ENCODE data around the gene FLNC. TPM values are rescaled to one million over a fixed set of nuclear protein-coding genes. Genes with fewer than 3 reads are reported as not detected.

Gene FLNC
- total and polyA plus RNA-seq, 9 of the 15 experiments (the other 6 are each of a cell fraction or from before 2014, with no cell fraction given): 0.90 to 155 (median 28.8) TPM

DNA sequence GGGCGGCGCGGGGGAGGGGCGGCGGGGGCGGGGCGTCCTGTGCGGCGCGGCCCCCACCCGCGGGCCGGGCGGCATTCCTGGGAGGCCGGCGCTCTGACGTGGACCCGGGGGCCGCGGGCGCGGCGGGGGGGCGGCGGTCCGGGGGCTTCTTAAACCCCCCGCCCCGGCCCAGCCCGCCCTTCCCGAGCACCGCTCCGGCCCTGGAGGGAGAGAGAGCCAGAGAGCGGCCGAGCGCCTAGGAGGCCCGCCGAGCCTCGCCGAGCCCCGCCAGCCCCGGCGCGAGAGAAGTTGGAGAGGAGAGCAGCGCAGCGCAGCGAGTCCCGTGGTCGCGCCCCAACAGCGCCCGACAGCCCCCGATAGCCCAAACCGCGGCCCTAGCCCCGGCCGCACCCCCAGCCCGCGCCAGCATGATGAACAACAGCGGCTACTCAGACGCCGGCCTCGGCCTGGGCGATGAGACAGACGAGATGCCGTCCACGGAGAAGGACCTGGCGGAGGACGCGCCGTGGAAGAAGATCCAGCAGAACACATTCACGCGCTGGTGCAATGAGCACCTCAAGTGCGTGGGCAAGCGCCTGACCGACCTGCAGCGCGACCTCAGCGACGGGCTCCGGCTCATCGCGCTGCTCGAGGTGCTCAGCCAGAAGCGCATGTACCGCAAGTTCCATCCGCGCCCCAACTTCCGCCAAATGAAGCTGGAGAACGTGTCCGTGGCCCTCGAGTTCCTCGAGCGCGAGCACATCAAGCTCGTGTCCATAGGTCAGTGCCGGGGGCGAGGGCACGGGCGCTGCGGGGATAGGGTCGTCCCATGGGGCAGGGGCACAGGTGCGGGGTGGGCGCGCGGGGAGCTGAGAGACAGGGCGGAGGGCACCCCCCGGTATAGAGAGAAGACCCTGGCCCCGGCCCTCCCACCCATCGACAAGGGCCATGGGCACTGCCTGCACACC, at the start of gene FLNC (continued):
- TF ChIP-seq, protein P1, sequence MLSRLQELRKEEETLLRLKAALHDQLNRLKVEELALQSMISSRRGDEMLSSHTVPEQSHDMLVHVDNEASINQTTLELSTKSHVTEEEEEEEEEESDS (CRISPR knock-in tag; IDR thresholded peaks at IDR 0.05): no peak
- TF ChIP-seq, protein P2, sequence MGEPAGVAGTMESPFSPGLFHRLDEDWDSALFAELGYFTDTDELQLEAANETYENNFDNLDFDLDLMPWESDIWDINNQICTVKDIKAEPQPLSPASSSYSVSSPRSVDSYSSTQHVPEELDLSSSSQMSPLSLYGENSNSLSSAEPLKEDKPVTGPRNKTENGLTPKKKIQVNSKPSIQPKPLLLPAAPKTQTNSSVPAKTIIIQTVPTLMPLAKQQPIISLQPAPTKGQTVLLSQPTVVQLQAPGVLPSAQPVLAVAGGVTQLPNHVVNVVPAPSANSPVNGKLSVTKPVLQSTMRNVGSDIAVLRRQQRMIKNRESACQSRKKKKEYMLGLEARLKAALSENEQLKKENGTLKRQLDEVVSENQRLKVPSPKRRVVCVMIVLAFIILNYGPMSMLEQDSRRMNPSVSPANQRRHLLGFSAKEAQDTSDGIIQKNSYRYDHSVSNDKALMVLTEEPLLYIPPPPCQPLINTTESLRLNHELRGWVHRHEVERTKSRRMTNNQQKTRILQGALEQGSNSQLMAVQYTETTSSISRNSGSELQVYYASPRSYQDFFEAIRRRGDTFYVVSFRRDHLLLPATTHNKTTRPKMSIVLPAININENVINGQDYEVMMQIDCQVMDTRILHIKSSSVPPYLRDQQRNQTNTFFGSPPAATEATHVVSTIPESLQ (CRISPR knock-in tag; IDR thresholded peaks at IDR 0.05): peak; percentile 91; the same call in 1 of the 2 replicates
- TF ChIP-seq ZBTB17 (CRISPR knock-in tag; IDR thresholded peaks at IDR 0.05): 0 out of 2 replicates have a peak, but pooled peaks have one; percentile 52
- peak; percentile 42; the same call in 1 of the 2 replicates for TF ChIP-seq GABPA (tag; conservative IDR thresholded peaks at IDR 0.05; ENCODE audit: low read depth)
- TF ChIP-seq GTF2F1 (IDR thresholded peaks at IDR 0.05; ENCODE audit: low read depth, low read length): no peak; the same call in 1 of the 2 replicates
- peak; percentile 43 for TF ChIP-seq POLR2B (IDR thresholded peaks at IDR 0.05; ENCODE audit: low read depth, partially characterized antibody)
- TF ChIP-seq ZNF224 (CRISPR knock-in tag; IDR thresholded peaks at IDR 0.05): no peak
- no peak for TF ChIP-seq FOXJ3 (CRISPR knock-in tag; IDR thresholded peaks at IDR 0.05)
- TF ChIP-seq MCM2 (IDR thresholded peaks at IDR 0.05; ENCODE audit: low read depth): no peak
- no peak for TF ChIP-seq U2AF2 (optimal IDR thresholded peaks at IDR 0.05; ENCODE audit: low read depth, low read length)
- no peak for TF ChIP-seq ZNF551 (CRISPR knock-in tag; IDR thresholded peaks at IDR 0.05)
- TF ChIP-seq ZNF696 (CRISPR knock-in tag; conservative IDR thresholded peaks at IDR 0.05): no peak
- TF ChIP-seq RBM22 (IDR thresholded peaks at IDR 0.05; ENCODE audit: low read depth, low read length, poor library complexity, severe bottlenecking): peak; percentile 60
- TF ChIP-seq TAF9B (IDR thresholded peaks at IDR 0.05; ENCODE audit: partially characterized antibody): no peak
- no peak for TF ChIP-seq KLF6 (CRISPR knock-in tag; IDR thresholded peaks at IDR 0.05; ENCODE audit: borderline replicate concordance)
- TF ChIP-seq, protein P3, sequence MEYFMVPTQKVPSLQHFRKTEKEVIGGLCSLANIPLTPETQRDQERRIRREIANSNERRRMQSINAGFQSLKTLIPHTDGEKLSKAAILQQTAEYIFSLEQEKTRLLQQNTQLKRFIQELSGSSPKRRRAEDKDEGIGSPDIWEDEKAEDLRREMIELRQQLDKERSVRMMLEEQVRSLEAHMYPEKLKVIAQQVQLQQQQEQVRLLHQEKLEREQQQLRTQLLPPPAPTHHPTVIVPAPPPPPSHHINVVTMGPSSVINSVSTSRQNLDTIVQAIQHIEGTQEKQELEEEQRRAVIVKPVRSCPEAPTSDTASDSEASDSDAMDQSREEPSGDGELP (CRISPR knock-in tag; IDR thresholded peaks at IDR 0.05; ENCODE audit: borderline replicate concordance): peak; percentile 51
- TF ChIP-seq PHB2 (IDR thresholded peaks at IDR 0.05; ENCODE audit: low read depth): peak; percentile 17; the same call in 1 of the 2 replicates
- TF ChIP-seq, protein P4, sequence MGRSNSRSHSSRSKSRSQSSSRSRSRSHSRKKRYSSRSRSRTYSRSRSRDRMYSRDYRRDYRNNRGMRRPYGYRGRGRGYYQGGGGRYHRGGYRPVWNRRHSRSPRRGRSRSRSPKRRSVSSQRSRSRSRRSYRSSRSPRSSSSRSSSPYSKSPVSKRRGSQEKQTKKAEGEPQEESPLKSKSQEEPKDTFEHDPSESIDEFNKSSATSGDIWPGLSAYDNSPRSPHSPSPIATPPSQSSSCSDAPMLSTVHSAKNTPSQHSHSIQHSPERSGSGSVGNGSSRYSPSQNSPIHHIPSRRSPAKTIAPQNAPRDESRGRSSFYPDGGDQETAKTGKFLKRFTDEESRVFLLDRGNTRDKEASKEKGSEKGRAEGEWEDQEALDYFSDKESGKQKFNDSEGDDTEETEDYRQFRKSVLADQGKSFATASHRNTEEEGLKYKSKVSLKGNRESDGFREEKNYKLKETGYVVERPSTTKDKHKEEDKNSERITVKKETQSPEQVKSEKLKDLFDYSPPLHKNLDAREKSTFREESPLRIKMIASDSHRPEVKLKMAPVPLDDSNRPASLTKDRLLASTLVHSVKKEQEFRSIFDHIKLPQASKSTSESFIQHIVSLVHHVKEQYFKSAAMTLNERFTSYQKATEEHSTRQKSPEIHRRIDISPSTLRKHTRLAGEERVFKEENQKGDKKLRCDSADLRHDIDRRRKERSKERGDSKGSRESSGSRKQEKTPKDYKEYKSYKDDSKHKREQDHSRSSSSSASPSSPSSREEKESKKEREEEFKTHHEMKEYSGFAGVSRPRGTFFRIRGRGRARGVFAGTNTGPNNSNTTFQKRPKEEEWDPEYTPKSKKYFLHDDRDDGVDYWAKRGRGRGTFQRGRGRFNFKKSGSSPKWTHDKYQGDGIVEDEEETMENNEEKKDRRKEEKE (IDR thresholded peaks at IDR 0.05; ENCODE audit: borderline replicate concordance in 1 of 2, control insufficient read depth in 1 of 2, low read depth in 2 of 2, low read length in 1 of 2): no peak
- no peak for TF ChIP-seq SMC3 (conservative IDR thresholded peaks at IDR 0.05; ENCODE audit: insufficient read depth, low read depth, low read length)
- TF ChIP-seq, protein P5, sequence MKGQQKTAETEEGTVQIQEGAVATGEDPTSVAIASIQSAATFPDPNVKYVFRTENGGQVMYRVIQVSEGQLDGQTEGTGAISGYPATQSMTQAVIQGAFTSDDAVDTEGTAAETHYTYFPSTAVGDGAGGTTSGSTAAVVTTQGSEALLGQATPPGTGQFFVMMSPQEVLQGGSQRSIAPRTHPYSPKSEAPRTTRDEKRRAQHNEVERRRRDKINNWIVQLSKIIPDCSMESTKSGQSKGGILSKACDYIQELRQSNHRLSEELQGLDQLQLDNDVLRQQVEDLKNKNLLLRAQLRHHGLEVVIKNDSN (CRISPR knock-in tag; IDR thresholded peaks at IDR 0.05): 0 out of 2 replicates have a peak, but pooled peaks have one; percentile 23
